Smooth muscle cell (in vitro differentiated cells): ENCODE data around the gene CD48. TPM values are rescaled to one million over a fixed set of nuclear protein-coding genes. Genes with fewer than 3 reads are reported as not detected.
A peak's percentile ranks its signal among the peaks of the same experiment; 100 is the strongest.

ENCODE experiments used
- DNase-seq: peaks from one replicate; lab custom pipeline; 2025; ENCODE audit not compliant: unreplicated experiment; lab: John Stamatoyannopoulos, UW
- H2AFZ ChIP-seq: fragments of 200-600 bp; sonication (generic); 2 replicates; pipeline ENCODE4 v1.6.0; 2016; ENCODE audit warnings: antibody characterized with exemption, low read depth, mild to moderate bottlenecking
- H3F3A ChIP-seq: fragments of 200-600 bp; sonication (generic); 2 replicates; pipeline ENCODE4 v1.6.0; 2017; ENCODE audit warnings: antibody characterized with exemption, low read depth
- H3K27ac ChIP-seq: fragments of 200-600 bp; sonication (generic); 2 replicates; pipeline ENCODE4 v1.5.1; 2016; ENCODE audit warnings: low read depth, mild to moderate bottlenecking
- H3K27me3 ChIP-seq: fragments of 200-600 bp; sonication (generic); 2 replicates; pipeline ENCODE4 v1.6.1; 2016; ENCODE audit warnings: low read depth, mild to moderate bottlenecking
- H3K36me3 ChIP-seq: fragments of 200-600 bp; sonication (generic); 2 replicates; pipeline ENCODE4 v1.5.1; 2016; ENCODE audit warnings: low read depth
- H3K4me1 ChIP-seq: fragments of 200-600 bp; sonication (generic); 2 replicates; pipeline ENCODE4 v1.5.1; 2016; ENCODE audit warnings: low read depth
- H3K4me2 ChIP-seq: fragments of 200-600 bp; sonication (generic); 2 replicates; pipeline ENCODE4 v1.6.0; 2016; ENCODE audit warnings: mild to moderate bottlenecking
- H3K4me3 ChIP-seq: fragments of 200-600 bp; sonication (generic); 2 replicates; pipeline ENCODE4 v1.5.1; 2016; ENCODE audit warnings: mild to moderate bottlenecking
- H3K79me2 ChIP-seq: fragments of 200-600 bp; sonication (generic); 2 replicates; pipeline ENCODE4 v1.6.0; 2016; ENCODE audit warnings: low read depth, mild to moderate bottlenecking
- H3K9ac ChIP-seq: fragments of 200-600 bp; sonication (generic); 2 replicates; pipeline ENCODE4 v1.6.0; 2016; ENCODE audit warnings: low read depth
- H3K9me3 ChIP-seq: fragments of 200-600 bp; sonication (generic); replicated peaks from 2 replicates; pipeline ENCODE4 v1.5.1; 2016; ENCODE audit warnings: low read depth
- H4K20me1 ChIP-seq: fragments of 200-600 bp; sonication (generic); 2 replicates; pipeline ENCODE4 v1.6.0; 2016; ENCODE audit warnings: low read depth
- WGBS: methylation state at CpG from one replicate; pipeline ENCODE4 v1.1.7; 2016; ENCODE audit warnings: low lambda C conversion rate; 5-methylcytosine and 5-hydroxymethylcytosine counted together
- polyA plus RNA-seq: library from polyadenylated mRNA; unstranded; fragments of >200 nt; fragmentation: Nextera tagmentation; extraction: Ambion mirVana; gene quantifications from 2 replicates; pipeline ENCODE4 v1.2.1, GENCODE V29; 2016
- total RNA-seq: library from RNA; depleted of rRNA; stranded (reverse); fragments of >200 nt; gene quantifications from 2 replicates; pipeline ENCODE4 v1.2.3, GENCODE V29; 2014
- TF ChIP-seq, protein P1 (sequence below): fragments of 200-600 bp; sonication (generic); IDR thresholded peaks from 2 replicates; pipeline ENCODE4 v1.5.1; 2017; ENCODE audit warnings: borderline replicate concordance, mild to moderate bottlenecking, antibody characterized with exemption; ENCODE audit not compliant: insufficient read depth, poor library complexity, severe bottlenecking

CD48 gene
- total and polyA plus RNA-seq, 2 experiments from 2014 or later, result 0.37 TPM; not detected in 1

DNA sequence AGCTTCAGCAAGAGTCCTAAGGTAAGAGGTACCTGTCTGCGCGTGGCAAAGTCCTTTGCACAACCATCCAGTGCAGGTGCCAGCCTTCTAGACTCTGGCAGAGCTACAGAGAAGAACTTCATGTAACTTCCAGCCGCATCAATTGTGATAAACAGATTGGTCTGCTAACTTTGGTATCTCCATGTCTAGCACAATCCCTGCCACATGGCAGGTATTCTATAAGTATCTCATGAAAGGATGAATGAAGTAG is 29.8 kb downstream of the CD48 start:
- TF ChIP-seq, protein P1, sequence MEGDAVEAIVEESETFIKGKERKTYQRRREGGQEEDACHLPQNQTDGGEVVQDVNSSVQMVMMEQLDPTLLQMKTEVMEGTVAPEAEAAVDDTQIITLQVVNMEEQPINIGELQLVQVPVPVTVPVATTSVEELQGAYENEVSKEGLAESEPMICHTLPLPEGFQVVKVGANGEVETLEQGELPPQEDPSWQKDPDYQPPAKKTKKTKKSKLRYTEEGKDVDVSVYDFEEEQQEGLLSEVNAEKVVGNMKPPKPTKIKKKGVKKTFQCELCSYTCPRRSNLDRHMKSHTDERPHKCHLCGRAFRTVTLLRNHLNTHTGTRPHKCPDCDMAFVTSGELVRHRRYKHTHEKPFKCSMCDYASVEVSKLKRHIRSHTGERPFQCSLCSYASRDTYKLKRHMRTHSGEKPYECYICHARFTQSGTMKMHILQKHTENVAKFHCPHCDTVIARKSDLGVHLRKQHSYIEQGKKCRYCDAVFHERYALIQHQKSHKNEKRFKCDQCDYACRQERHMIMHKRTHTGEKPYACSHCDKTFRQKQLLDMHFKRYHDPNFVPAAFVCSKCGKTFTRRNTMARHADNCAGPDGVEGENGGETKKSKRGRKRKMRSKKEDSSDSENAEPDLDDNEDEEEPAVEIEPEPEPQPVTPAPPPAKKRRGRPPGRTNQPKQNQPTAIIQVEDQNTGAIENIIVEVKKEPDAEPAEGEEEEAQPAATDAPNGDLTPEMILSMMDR, result no peak
- Histone ChIP-seq H3K4me1 (no peaks in the 10 kb centered on the region), H3K79me2 (no peaks in the 10 kb centered on the region), H3K4me2 (no peak overlapping the region), H3K36me3 (no peaks in the 10 kb centered on the region), H3K4me3 (no peak overlapping the region), H3K9me3 (no peaks in the 10 kb centered on the region), H4K20me1 (no peaks in the 10 kb centered on the region), H3K27ac (no peak overlapping the region), H3F3A (no peaks in the 10 kb centered on the region), H2AFZ (no peak overlapping the region), H3K9ac (no peak overlapping the region), H3K27me3 (no peaks in the 10 kb centered on the region)
- WGBS, result 86% methylated on average over 3 of the region's 3 CpGs
- DNase-seq, result no peak

DNA sequence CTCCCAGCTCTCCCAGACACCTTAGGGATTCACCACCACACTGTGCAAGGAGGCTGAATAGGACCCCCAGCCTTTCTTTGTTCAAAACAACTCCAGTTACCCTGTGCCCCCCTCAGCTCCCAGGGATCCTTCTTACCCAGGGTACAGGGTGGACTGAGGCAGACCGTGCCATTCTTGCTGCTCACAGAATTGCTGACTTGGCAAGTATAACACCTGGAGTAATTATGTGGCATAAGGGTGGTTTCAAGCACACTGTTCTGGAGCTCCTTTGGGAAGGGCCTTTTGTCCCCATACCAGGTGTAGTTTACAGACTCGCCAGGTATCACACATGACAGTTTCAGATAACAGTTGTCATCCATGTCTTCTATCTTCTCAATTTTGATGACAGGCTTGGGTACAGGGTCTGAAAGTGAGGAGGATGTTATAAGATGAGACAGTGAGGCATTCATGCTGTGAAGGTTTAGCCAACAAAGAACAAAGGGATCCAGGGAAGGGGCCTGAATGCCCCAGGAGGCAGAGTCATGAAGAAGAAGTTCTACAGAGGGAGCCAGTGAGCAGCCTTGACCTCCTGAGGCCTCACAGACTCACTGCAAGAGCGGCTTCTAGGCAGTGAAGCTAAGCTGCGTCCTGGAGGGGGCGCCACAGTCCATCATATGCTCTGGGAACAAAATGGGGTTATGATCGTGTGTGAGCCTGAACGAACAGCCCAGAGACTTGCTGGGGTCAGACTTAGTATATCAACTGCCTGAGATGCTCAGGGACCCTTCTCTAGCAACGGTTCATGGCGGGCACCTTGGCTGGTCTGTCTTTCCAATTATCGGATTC is 30.3 kb downstream of the CD48 start:
- Histone ChIP-seq H4K20me1 (no peaks in the 10 kb centered on the region), H3K27ac (no peak overlapping the region), H3K4me1 (no peaks in the 10 kb centered on the region), H3K36me3 (no peaks in the 10 kb centered on the region), H3F3A (no peaks in the 10 kb centered on the region), H3K9me3 (no peaks in the 10 kb centered on the region), H3K27me3 (no peaks in the 10 kb centered on the region), H3K9ac (no peak overlapping the region), H3K4me2 (no peak overlapping the region), H3K4me3 (no peak overlapping the region), H3K79me2 (no peaks in the 10 kb centered on the region), H2AFZ (no peak overlapping the region)
- WGBS, result 51% methylated on average over 10 of the region's 10 CpGs
- DNase-seq, result no peak
- TF ChIP-seq, protein P1, result peak; percentile 74

DNA sequence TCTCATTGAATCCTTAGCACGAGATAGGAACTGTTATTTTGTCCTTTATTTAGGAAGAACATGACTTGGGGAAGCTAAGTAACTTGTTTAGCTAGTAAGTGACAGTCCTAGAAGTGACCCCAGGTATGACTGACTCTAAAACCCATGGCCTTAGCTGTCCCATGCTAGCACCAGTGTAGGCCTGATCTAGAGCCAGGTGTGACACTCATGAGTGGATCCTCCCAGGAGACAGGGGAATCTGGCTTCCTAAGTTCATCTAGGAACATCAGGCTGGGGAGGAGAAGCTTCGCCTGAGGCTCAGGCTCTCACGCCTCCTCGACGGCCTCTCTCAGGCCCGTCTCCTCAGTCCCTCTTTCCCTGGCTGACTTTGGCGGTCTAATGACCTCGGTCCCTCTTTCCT is 31.2 kb downstream of the CD48 start:
- no peaks in the 10 kb centered on the region for H3K27me3 ChIP-seq
- no peak overlapping the region for H2AFZ ChIP-seq
- no peaks in the 10 kb centered on the region for H3K4me1 ChIP-seq
- no peaks in the 10 kb centered on the region for H4K20me1 ChIP-seq
- H3K4me2 ChIP-seq, result no peak overlapping the region
- 95% methylated on average over 8 of the region's 8 CpGs for WGBS
- H3K79me2 ChIP-seq, result no peaks in the 10 kb centered on the region
- TF ChIP-seq, protein P1, result no peak
- no peak overlapping the region for H3K4me3 ChIP-seq
- no peaks in the 10 kb centered on the region for H3K9me3 ChIP-seq
- H3K36me3 ChIP-seq, result no peaks in the 10 kb centered on the region
- no peak overlapping the region for H3K9ac ChIP-seq
- no peak overlapping the region for H3K27ac ChIP-seq
- H3F3A ChIP-seq, result no peaks in the 10 kb centered on the region
- DNase-seq, result no peak

DNA sequence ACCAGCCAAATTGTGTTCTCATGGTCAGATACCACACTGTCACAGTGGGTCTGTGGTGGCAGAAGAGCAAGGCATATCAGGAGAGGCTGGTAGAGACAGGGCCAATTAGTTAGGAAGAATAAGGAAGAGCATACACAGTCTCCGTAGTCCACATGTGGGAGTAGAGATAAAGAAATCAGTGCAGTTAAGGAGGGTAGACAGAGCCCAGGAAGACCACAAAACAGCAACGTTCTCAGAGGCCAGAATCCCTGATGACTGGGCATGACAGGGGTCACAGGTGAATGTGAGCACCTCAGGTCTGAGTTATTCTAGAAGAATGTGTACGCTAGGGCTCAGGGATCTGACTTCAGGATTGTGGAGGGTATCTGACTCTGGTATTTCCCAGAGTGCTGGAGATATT is 31.7 kb downstream of the CD48 start:
- H3K4me3 ChIP-seq, result no peak overlapping the region
- TF ChIP-seq, protein P1, result no peak
- no peaks in the 10 kb centered on the region for H3F3A ChIP-seq
- H3K27ac ChIP-seq, result no peak overlapping the region
- no peaks in the 10 kb centered on the region for H3K4me1 ChIP-seq
- no peak overlapping the region for H3K4me2 ChIP-seq
- no peak overlapping the region for H3K9ac ChIP-seq
- H3K27me3 ChIP-seq, result no peaks in the 10 kb centered on the region
- 58% methylated on average over 3 of the region's 3 CpGs for WGBS
- no peak overlapping the region for H2AFZ ChIP-seq
- H3K36me3 ChIP-seq, result no peaks in the 10 kb centered on the region
- no peaks in the 10 kb centered on the region for H3K9me3 ChIP-seq
- H3K79me2 ChIP-seq, result no peaks in the 10 kb centered on the region
- no peak for DNase-seq
- no peaks in the 10 kb centered on the region for H4K20me1 ChIP-seq
